ENCODE data around the gene SDK1.

DNA sequence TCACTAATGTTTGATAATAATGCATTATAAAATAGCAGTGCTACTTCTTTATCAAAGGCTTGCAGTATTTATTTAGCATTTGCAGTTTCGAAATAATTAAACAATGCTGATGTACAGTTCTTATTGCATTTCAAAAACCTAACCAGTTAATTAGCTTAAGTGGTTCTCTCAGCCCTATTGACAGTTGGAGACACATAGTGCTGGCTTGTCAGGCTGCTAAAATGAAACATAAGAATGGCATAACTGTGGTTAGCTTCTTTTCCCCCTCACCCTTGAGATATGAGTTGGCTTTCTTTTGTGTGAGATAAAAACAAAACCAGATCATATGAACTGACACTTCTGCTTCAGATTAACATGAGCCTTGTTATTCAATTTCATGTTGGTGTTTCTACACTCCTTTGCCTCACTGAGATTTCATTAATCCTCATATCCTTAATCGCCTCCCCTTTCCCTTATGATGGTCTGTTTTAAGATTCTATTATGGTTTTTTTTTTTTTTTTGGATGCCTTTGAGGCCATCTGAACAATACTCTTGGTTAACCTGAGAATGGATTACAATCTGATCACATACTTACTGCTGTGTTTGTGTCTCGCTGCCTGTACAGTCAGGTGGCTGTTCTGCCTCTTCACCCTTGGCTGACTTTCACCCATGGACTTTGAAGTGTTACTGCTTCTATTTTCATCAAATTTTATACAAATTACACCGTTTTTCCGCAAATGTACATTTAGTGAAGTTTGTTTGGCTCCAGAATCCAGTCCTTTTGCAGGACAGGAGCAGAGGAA is 108.0 kb downstream of the SDK1 start:
- TF ChIP-seq, protein P1, sequence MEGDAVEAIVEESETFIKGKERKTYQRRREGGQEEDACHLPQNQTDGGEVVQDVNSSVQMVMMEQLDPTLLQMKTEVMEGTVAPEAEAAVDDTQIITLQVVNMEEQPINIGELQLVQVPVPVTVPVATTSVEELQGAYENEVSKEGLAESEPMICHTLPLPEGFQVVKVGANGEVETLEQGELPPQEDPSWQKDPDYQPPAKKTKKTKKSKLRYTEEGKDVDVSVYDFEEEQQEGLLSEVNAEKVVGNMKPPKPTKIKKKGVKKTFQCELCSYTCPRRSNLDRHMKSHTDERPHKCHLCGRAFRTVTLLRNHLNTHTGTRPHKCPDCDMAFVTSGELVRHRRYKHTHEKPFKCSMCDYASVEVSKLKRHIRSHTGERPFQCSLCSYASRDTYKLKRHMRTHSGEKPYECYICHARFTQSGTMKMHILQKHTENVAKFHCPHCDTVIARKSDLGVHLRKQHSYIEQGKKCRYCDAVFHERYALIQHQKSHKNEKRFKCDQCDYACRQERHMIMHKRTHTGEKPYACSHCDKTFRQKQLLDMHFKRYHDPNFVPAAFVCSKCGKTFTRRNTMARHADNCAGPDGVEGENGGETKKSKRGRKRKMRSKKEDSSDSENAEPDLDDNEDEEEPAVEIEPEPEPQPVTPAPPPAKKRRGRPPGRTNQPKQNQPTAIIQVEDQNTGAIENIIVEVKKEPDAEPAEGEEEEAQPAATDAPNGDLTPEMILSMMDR (IDR thresholded peaks at IDR 0.05; ENCODE audit: low read depth, low read length) = no peak
- TF ChIP-seq MYC (IDR thresholded peaks at IDR 0.05; ENCODE audit: low read depth, low read length) = no peak
- no peak for TF ChIP-seq POLR2A (IDR thresholded peaks at IDR 0.05; ENCODE audit: extremely low read depth, insufficient read length)

Measured in NB4 (cell line).